Amniotic epithelial cell (primary cell): Measurements from ENCODE around the gene TIMP3.

Experiments
- DNase-seq: peaks from one replicate; pipeline ENCODE4 v3.0.0-alpha.2; 2010; ENCODE audit warnings: low read depth

The TIMP3 gene

DNA sequence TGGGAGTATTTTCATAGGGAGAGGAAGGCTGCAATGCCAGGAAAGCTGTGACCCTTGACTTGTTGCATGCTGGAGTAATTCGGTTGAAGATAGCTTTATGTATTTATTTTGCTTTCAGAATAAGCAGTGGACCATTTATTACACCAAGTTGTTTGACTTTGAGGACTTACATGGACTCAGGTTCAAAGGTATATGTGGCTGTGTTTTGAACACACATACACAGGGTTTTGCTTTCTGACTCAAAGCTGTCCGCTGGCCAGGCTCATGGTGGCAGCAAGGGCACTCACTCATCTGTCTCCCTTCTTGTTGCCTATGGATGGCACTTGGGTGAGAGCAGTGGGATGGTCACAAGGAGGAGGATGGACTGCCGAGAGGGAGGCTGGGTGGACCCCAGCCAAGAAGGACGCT lies 6.5 kb downstream of the TIMP3 start:
- DNase-seq, result no peak

- no peak for DNase-seq
These were observed 8.5 kb downstream of the TIMP3 start for GRCh38 chr22:32809786-32810554.

DNA sequence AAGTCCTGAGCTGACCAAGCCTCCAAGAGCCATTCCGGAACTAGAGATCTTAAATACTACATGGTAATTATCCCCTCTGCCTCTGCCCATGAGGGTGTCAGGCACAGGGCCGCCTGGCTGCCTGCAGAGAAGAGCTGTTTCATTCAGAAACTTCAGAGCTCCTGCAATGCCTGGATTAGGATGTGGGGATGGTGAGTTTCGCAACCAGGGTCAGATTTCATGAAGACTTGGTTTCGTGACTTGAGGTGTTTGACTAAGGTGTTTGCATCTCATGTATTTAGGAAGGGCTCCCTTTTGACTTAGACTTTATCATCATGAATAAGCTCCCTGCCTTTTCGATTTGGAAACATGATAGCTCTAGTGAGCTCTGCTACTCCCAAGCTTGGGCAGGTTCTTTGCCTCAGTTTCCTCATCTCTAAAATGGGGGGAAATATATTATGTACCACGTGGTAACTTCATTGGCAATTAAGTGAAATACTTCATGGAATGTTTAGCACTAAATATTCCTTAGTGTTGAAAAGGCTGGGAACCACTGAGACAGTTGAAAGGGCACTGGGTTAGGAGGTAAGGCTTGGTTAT lies 9.1 kb downstream of the TIMP3 start:
- DNase-seq, result peak; percentile 44

DNA sequence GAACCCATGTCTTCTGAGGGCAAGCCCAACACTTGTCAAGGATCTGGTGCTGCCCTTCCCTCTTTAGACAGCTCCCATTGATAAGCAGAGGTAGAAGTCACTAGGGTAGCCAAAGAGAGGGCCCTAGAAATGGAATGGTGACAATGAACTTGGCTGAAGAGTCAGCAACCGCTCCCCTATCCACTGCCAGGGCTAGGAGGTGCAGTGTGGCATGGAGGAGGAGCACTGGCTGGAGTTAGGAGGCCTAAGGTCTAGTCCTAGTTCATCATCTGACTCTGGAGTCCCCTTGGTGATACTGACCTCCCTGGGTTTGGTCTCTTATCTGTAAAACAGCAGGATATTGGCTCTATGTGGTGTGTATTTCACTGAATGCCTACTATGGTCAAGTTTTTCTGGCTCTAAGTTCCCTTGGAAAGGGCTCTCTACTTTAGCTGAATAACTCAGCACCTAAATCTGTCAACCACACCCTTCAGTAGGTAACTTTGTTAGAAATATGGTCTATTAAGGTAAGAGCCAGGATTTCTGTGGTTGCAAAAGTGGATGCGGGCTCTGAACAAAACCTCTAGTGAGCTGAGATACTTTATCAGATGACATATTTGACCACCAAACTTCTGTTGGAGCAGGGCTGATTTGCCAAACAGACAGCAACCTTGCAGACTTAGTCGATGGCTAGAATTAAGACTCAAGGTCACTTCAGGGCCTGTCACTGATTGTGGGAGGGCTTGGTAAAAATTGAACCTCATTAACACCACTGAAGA lies 10.5 kb downstream of the TIMP3 start:
- no peak for DNase-seq

GRCh38 chr22:32814285-32814860 lies 12.9 kb downstream of the TIMP3 start:
- DNase-seq, result no peak

GRCh38 chr22:32815059-32815458 lies 13.6 kb downstream of the TIMP3 start:
- DNase-seq, result no peak

DNA sequence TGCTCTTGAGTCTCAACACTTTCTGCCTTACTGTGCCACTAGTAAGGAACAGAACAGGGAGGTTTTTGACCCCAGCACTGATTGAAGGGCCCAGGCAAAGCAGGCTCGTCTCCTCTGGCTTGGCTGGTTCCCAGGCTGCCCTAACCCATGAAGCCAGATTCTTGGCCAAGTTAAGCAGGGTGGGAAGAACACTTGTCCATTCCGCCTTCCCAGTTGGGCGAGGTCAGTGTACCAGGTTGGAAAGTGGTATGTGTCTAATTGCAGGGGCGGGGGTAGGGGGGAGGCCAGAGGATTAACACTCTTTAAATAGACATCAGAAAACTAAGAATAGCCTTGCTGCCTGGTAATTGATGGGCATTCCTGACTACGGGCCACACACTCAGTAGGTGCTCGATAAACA lies 14.4 kb downstream of the TIMP3 start:
- no peak for DNase-seq

DNA sequence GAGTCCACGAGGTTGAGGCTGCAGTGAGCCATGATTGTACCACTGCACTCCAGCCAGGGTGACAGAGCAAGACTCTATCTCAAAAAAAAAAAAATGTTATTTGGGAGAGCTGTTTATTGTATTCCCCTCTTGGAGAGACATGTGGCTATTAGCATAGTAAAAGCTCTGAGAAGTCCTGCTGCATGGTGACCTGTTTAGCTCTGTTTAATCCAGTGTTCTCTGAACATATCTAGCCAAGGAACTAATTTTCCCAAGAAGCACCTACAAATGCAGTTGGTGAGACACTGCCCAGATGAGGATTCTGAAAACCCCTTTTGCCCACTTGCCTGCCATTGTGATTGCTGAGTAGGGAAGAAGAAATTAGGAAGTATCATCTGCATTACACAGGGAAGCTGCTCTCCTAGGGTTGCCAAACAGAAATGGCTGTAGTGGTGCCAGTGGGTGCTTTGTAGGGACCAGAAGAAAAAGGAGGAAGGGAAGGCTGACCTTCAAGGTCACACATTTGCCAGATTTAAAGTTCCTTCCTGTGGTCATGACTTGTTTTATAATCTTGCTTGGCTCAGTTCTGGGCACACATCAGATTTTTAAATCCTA lies 15.7 kb downstream of the TIMP3 start:
- no peak for DNase-seq

DNA sequence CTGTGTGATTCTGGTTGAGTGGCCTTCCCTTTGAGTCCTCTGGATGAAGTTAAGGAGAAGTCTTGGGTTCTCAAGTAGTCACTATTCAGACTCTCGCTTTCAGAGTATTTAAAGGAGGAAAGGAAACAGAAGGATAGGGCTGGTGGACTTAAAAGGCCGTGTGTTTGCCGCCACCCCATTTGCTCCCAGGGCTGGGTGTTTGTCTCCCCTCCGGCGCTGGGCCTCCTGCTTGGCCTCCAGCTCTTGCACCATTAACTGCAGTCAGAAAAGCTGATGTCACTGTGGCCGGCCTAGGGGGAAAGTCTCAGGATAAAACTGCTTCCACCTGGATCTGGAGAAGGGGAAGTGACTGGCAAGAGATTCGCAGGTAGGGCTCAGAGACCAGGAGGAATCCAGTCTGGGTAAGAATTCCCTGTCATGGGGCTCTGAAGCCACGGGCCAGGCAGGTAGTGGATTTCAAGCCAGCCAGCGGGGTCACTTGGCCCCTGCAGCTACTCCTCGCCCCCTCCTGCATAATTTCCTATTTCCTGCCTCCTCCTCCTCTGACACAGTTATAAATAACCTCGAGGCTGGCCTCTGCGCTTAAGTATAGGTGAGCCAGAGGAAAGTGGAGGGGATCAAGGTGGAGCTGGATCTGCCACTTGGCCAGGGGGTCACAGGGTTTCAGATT lies 17.1 kb downstream of the TIMP3 start:
- DNase-seq, result no peak

- no peak for DNase-seq
These were observed 17.6 kb downstream of the TIMP3 start for GRCh38 chr22:32819120-32819519.

- no peak for DNase-seq
These were observed 18.9 kb downstream of the TIMP3 start for GRCh38 chr22:32820131-32821119.

DNA sequence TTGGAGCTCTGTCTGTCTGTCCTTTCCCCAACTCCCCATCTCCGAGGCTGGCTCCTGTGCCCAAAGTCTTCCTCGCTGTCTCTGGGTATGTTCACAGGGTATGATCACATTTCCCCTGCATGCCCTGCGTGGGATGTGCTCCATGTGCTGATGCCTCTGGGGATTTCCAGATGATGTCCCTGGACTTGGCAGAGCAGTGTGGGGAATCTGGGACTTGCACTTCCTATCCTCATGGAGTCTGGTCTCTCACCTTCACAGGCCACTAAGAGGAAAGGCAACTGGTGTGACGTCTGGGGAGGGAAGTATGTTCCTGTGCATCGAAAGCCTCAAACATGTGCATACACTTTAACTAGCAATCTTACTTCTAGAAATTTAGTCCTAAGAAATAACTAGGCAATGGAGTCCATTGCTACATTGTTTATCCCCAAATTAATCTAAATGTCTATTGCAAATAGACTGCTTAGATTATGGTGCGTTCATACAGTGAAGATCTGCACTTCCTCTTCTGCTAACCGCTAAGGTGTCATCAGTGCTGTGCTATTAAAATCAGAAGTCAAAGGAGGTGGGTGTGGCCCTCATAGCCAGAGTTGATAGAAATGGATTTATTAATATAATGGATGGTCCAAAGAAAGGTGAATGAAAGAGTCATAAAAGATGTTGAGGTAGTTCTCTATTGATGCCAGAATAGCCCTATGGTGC lies 20.8 kb downstream of the TIMP3 start:
- DNase-seq, result no peak

DNA sequence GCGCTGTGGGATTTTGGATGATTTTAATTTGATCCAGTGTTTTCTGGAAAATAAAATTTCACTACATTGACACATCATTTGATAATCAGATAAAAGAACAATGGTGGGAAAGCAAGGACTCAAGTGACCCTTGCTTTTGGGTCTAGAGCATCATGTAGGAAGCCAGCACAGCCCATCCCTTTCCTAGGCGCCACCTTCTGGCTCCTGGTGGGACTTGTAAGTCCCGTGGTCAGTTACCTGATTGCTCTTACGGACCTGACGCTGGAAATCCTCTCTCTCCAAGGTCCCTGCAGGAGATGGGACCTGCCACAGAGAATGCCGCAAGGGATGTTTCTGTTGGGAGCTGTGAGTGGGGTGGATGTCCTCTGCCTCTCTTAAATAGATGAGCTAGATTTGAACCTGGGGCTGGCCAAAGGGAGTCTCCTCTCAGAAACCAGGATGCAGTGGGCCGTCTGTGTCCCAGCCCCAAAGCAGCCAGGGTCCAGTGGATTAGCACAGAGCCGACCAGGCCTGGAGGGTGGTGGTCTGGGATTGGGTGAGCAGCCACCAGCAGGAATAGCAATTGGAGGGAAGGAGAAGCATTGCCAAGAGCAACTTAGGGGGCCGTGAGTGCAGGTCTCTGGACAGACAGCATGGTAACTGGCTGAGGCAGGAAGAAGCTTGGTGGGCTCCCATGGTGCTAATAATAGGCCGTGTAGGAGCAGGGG lies 21.7 kb downstream of the TIMP3 start:
- peak; percentile 51 for DNase-seq

GRCh38 chr22:32824531-32825312 lies 23.2 kb downstream of the TIMP3 start:
- DNase-seq, result no peak

DNA sequence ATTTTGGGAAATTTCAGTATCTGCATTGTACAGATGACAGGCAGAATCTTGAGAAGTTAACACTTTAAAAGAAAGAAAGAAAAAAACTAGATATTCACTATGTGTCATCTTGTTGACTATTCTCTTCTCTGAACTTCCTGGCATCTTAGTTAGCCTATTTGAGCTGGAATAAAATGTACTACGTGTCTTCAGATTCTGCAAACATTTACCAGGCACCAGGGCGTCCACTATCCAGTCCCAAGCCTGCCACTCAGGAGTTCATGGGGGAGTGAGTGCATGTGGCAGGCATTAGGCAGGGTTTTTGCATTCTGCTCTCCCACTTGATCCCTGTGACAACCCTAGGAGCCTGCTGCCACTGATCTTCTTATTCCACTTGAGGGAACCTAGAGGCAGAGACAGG lies 25.0 kb downstream of the TIMP3 start:
- DNase-seq, result no peak

- DNase-seq, result no peak
These were observed 25.6 kb downstream of the TIMP3 start for GRCh38 chr22:32827049-32827602.

DNA sequence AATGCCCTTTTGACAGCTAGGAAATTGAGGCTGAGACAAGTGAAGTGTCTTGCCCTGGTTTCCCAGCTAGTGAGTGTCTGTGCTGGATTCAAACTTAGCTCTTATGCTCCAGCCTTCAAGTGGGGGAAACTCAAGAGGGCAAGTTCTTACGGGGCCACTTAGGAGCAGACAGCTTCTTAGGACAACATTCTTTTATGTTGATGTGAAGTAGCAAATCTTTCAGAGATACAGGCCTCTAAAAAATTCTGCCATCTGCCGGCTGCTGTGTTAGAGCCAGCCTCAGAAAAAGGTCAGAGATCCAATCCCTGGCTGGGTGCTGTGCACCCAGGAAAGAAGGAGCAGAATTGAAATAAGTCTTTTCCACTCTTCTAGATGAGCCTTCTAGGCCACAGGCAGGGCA lies 26.6 kb downstream of the TIMP3 start:
- DNase-seq, result no peak

DNA sequence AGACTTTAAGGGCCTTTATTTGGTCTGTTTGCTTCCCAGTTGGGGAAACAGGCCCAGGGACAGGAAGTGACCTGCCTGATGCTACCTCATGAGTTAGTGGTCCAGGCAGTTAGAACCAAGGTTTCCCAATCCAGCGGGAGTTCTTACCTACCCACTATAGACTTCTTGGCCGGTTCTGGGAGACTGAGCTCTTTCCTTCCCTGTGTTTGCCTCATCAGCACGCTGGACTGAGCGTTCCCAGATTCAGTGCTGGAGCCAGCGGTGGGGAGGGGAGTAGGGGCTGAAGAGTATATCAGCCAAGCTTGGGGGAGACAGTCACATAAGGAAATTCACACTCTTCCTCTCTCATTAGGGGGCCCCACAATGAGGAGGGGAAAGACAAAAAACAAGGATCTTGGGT lies 27.1 kb downstream of the TIMP3 start:
- DNase-seq, result no peak
